HFFc6 (cell line): Measurements from ENCODE around the gene PELI3. TPM values are rescaled to one million over a fixed set of nuclear protein-coding genes. Genes with fewer than 3 reads are reported as not detected.

ENCODE experiments used
- DNase-seq: peaks from one replicate; pipeline ENCODE4 v3.0.0-alpha.2; 2018
- H3K27ac Mint-ChIP-seq: 2 replicates; pipeline ENCODE4 v1.8.0; 2020; ENCODE audit warnings: mild to moderate bottlenecking, mixed read lengths
- H3K27me3 Mint-ChIP-seq: 2 replicates; pipeline ENCODE4 v1.8.0; 2021; ENCODE audit warnings: mild to moderate bottlenecking, moderate library complexity, mixed read lengths; ENCODE audit not compliant: insufficient read depth
- H3K36me3 Mint-ChIP-seq: 2 replicates; pipeline ENCODE4 v1.8.0; 2021; ENCODE audit warnings: low read depth, mixed read lengths
- H3K4me1 Mint-ChIP-seq: 2 replicates; pipeline ENCODE4 v1.8.0; 2020; ENCODE audit warnings: low read depth, mixed read lengths
- H3K4me3 Mint-ChIP-seq: 2 replicates; pipeline ENCODE4 v1.8.0; 2020; ENCODE audit warnings: mild to moderate bottlenecking, moderate library complexity, mixed read lengths
- H3K9me3 Mint-ChIP-seq: 2 replicates; pipeline ENCODE4 v1.8.0; 2020; ENCODE audit warnings: mild to moderate bottlenecking, mixed read lengths
- CTCF ChIP-seq: fragments of 200-600 bp; sonication (generic); IDR thresholded peaks from 2 replicates; pipeline ENCODE4 v1.5.0; 2021; ENCODE audit warnings: antibody characterized with exemption, mild to moderate bottlenecking
- total RNA-seq, 6 experiments: library from RNA; stranded (reverse); fragmentation: NEBNext Ultra II Directional; extraction: Animal tissue kit (Norgen Biotek cat#: 25700); gene quantifications; 2 replicates in 1 of 6; 3 replicates in 5 of 6; pipeline ENCODE4 v1.2.3, GENCODE V29; 2021

The PELI3 gene
- total RNA-seq, 6 experiments from 2014 or later, result 6.7 to 8.0 (median 7.2) TPM

GRCh38 chr11:66465373-66466224 lies 1.1 kb upstream of the PELI3 start:
- peaks cover 24% of the 10 kb centered on the region for H3K9me3 Mint-ChIP-seq
- H3K4me1 Mint-ChIP-seq, result peaks cover 12% of the 10 kb centered on the region; the same call in 1 of the 2 replicates
- H3K4me3 Mint-ChIP-seq, result peak overlapping the region; percentile 88
- TF ChIP-seq CTCF, result no peak
- DNase-seq, result no peak
- peak overlapping the region; percentile 26; the same call in 1 of the 2 replicates for H3K27ac Mint-ChIP-seq
- H3K36me3 Mint-ChIP-seq, result peaks cover 8% of the 10 kb centered on the region; the same call in 1 of the 2 replicates
- H3K27me3 Mint-ChIP-seq, result peaks cover 7% of the 10 kb centered on the region

DNA sequence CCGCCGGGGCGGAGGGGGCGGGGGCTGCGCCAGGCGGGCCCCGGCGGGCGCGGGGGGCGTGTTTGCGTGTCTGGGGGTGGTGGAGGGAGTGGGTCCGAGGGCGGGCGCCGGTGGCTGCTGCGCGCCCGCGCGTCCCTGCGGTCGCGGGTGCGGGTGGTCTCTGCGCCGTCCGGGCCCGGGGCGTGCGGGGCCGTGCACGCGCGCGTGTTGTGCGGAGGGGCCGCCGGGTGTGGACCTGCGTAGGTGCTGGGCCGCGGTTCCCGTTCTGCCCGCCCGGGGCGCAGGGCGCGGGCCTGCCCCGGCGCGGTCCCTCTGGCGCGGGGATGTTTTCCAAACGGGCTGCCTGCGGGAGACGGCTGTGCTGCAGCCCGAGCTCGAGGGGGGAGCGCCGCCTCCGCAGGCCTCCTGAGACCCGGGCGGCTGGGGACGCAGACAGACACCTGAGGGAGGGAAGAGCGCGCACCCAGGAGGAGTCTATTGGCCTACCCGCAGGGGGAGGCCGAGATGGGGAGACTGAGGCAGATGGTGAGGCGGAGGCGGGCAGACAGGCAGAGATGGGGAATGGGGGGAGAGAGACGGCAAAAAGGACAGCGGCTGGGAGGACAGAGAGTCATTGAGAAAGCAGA lies 442 bp downstream of the PELI3 start:
- Mint-ChIP-seq H3K9me3 (peaks cover 14% of the 10 kb centered on the region), H3K27me3 (peaks cover 7% of the 10 kb centered on the region), H3K4me3 (peak overlapping the region; percentile 84), H3K4me1 (peaks cover 12% of the 10 kb centered on the region; the same call in 1 of the 2 replicates), H3K36me3 (peaks cover 8% of the 10 kb centered on the region; the same call in 1 of the 2 replicates), H3K27ac (peak overlapping the region; percentile 41; the same call in 1 of the 2 replicates)
- DNase-seq, result no peak
- TF ChIP-seq CTCF, result peak; percentile 48; the same call in 1 of the 2 replicates

GRCh38 chr11:66467756-66468155 lies 1.1 kb downstream of the PELI3 start:
- H3K27ac Mint-ChIP-seq, result peak overlapping the region; percentile 41; the same call in 1 of the 2 replicates
- H3K9me3 Mint-ChIP-seq, result peaks cover 8% of the 10 kb centered on the region
- H3K36me3 Mint-ChIP-seq, result peaks cover 2% of the 10 kb centered on the region; the same call in 1 of the 2 replicates
- peaks cover 12% of the 10 kb centered on the region; the same call in 1 of the 2 replicates for H3K4me1 Mint-ChIP-seq
- TF ChIP-seq CTCF, result no peak
- peak overlapping the region; percentile 84 for H3K4me3 Mint-ChIP-seq
- no peak for DNase-seq
- peaks cover 7% of the 10 kb centered on the region for H3K27me3 Mint-ChIP-seq

DNA sequence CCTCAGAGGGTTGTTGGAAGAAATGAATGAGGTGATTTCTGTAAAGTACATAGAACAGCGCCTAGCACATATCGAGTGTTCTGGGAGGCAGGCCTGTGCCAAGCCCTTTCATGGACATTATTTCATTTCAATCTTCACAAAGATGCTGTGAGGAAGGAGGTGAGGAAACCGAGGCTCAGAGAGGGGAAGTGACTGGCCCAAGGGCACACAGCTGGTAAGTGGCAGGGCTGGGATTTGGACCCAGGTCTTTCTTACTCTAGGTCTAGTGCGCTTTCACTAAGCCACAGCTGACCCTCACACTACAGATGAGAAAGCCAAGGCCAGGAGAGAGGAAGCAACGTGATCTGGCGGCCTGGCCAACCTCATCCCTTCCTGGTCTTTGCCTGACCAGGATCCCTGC lies 2.0 kb downstream of the PELI3 start:
- Mint-ChIP-seq H3K27me3 (peaks cover 7% of the 10 kb centered on the region), H3K4me3 (no peak overlapping the region), H3K9me3 (no peaks in the 10 kb centered on the region), H3K4me1 (peaks cover 5% of the 10 kb centered on the region; the same call in 1 of the 2 replicates), H3K36me3 (no peaks in the 10 kb centered on the region; the same call in 1 of the 2 replicates), H3K27ac (no peak overlapping the region)
- no peak for DNase-seq
- no peak for TF ChIP-seq CTCF

DNA sequence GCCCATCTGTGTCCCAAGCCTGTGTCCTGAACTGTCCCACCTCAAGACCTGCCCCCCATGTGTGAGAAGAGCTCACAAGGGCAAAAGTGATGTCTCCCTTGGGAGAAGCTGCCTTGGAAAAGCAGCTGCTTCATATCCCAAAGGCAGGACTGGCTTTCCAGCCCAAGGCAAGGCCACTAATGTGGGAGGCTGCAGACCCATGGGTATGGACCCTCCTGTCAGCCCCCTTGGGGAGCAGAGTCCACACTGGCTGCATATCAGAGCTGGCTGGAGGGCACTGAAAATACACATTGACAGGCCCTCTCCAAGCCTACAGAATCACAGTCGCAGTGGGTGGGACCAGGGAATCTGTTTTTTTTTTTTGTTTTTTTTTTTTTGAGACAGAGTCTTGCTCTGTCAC lies 2.7 kb downstream of the PELI3 start:
- no peaks in the 10 kb centered on the region for H3K9me3 Mint-ChIP-seq
- no peak overlapping the region for H3K4me3 Mint-ChIP-seq
- peaks cover 5% of the 10 kb centered on the region; the same call in 1 of the 2 replicates for H3K4me1 Mint-ChIP-seq
- no peak overlapping the region for H3K27ac Mint-ChIP-seq
- no peak for TF ChIP-seq CTCF
- H3K36me3 Mint-ChIP-seq, result no peaks in the 10 kb centered on the region; the same call in 1 of the 2 replicates
- no peak for DNase-seq
- peaks cover 7% of the 10 kb centered on the region; the same call in 1 of the 2 replicates for H3K27me3 Mint-ChIP-seq
